Gastroesophageal sphincter (tissue), 3 donors: ENCODE results near the gene PAK2.

Source experiments
- POLR2A ChIP-seq, 2 donors: fragments of 450-650 bp; IDR thresholded peaks; one replicate each; pipeline ENCODE4 v1.6.1; 2017; ENCODE audit warnings: antibody characterized with exemption in 2 of 2, mild to moderate bottlenecking in 2 of 2, moderate library complexity in 1 of 2
- POLR2AphosphoS5 ChIP-seq: sonication (generic); formaldehyde crosslinking; IDR thresholded peaks from one replicate; pipeline ENCODE4 v1.6.1; 2017; ENCODE audit warnings: antibody characterized with exemption
- TF ChIP-seq, protein P1 (sequence below), 4 experiments: fragments of 200-600 bp in 2 of 4; fragments of 450-650 bp in 2 of 4; sonication (generic) in 1 of 4; IDR thresholded peaks; one replicate each; pipeline ENCODE4 v1.5.1; 2017 to 2019; ENCODE audit warnings: antibody characterized with exemption in 4 of 4, mild to moderate bottlenecking in 2 of 4, moderate library complexity in 2 of 4

DNA sequence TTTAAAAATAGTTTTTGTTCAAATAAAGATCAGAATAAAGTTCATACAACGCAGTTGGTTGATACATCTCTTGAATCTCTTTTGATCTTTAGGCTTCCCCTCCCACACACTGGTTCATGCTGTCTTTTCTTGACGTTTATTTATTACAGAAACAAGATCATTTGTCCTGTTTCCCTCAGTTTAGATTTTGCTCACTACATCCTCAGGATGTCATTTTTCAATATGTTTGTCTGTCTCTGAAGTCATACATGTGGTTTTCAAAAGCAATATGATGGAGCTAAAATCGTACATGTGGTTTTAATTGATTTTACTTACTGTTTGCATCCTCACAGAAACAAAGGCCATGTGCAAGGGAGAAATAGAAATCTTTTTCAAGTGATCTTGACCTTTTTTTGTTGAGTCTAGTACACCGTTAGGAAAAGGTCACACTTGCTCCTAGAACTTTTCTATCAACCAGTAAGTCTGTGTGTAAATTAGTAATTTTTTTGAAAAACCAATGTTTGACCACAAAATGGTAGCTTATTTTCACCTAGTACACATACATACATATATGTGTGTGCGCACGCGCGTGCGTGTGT lies 64.3 kb downstream of the PAK2 start:
- TF ChIP-seq POLR2AphosphoS5 (no peak), POLR2A (IDR thresholded peaks at IDR 0.05) (no peak)
- TF ChIP-seq, protein P1, sequence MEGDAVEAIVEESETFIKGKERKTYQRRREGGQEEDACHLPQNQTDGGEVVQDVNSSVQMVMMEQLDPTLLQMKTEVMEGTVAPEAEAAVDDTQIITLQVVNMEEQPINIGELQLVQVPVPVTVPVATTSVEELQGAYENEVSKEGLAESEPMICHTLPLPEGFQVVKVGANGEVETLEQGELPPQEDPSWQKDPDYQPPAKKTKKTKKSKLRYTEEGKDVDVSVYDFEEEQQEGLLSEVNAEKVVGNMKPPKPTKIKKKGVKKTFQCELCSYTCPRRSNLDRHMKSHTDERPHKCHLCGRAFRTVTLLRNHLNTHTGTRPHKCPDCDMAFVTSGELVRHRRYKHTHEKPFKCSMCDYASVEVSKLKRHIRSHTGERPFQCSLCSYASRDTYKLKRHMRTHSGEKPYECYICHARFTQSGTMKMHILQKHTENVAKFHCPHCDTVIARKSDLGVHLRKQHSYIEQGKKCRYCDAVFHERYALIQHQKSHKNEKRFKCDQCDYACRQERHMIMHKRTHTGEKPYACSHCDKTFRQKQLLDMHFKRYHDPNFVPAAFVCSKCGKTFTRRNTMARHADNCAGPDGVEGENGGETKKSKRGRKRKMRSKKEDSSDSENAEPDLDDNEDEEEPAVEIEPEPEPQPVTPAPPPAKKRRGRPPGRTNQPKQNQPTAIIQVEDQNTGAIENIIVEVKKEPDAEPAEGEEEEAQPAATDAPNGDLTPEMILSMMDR (IDR thresholded peaks at IDR 0.05): no peak
